PC-3 (cell line): ENCODE data around the gene C8B. TPM values are rescaled to one million over a fixed set of nuclear protein-coding genes. Genes with fewer than 3 reads are reported as not detected.

ENCODE experiments used
- ATAC-seq: fragments of 200-7000 bp; cut with Tn5 transposase; 2 replicates; pipeline ENCODE4 v1.9.1; 2020; ENCODE audit warnings: mild to moderate bottlenecking, moderate library complexity
- BruUV-seq: library from RNA; stranded (reverse); fragments of 400-500 nt; replicated peaks from 2 replicates; lab custom pipeline; 2021; lab: Mats Ljungman, UMichigan
- CTCF ChIA-PET: fragments of 300-600 bp; sonication (Branson Sonifier 250); formaldehyde crosslinking; loops from one replicate; lab custom pipeline; 2022; ENCODE audit warnings: antibody characterized with exemption; lab: Charles Lee
- POLR2A ChIA-PET: fragments of 300-600 bp; sonication (Branson Sonifier 250); formaldehyde crosslinking; loops from one replicate; lab custom pipeline; 2022; ENCODE audit warnings: antibody characterized with exemption; ENCODE audit not compliant: unreplicated experiment; lab: Charles Lee
- DNase-seq: peaks from one replicate; pipeline ENCODE4 v3.0.0-alpha.2; 2015
- H2AFZ ChIP-seq: fragments of 300-600 bp; sonication (generic); 2 replicates; pipeline ENCODE4 v1.6.0; 2016; ENCODE audit warnings: antibody characterized with exemption, low read length
- H3F3A ChIP-seq: fragments of 300-600 bp; sonication (generic); one replicate; pipeline ENCODE4 v1.6.0; 2017; ENCODE audit warnings: antibody characterized with exemption, low read length, control low read depth, mild to moderate bottlenecking; ENCODE audit not compliant: unreplicated experiment
- H3K27ac ChIP-seq: fragments of 300-600 bp; sonication (generic); 2 replicates; pipeline ENCODE4 v1.5.1; 2016; ENCODE audit warnings: mild to moderate bottlenecking, low read length
- H3K27me3 ChIP-seq: fragments of 300-600 bp; sonication (generic); 2 replicates; pipeline ENCODE4 v1.6.1; 2016; ENCODE audit warnings: low read length, mixed read lengths
- H3K36me3 ChIP-seq: fragments of 300-600 bp; sonication (generic); 2 replicates; pipeline ENCODE4 v1.6.1; 2016; ENCODE audit warnings: low read depth, mixed run types, low read length, mixed read lengths
- H3K4me1 ChIP-seq: fragments of 300-600 bp; sonication (generic); 2 replicates; pipeline ENCODE4 v1.5.1; 2016; ENCODE audit warnings: low read length; ENCODE audit not compliant: insufficient read depth
- H3K4me2 ChIP-seq: fragments of 300-600 bp; sonication (generic); 2 replicates; pipeline ENCODE4 v1.6.0; 2016; ENCODE audit warnings: low read length
- H3K4me3 ChIP-seq: fragments of 300-600 bp; sonication (generic); 2 replicates; pipeline ENCODE4 v1.5.1; 2016; ENCODE audit warnings: mild to moderate bottlenecking, low read length, mixed read lengths
- H3K79me2 ChIP-seq: fragments of 300-600 bp; sonication (generic); 2 replicates; pipeline ENCODE4 v1.6.1; 2017; ENCODE audit warnings: low read length, mixed read lengths
- H3K9ac ChIP-seq: fragments of 300-600 bp; sonication (generic); 2 replicates; pipeline ENCODE4 v1.6.0; 2016; ENCODE audit warnings: mild to moderate bottlenecking, low read length
- H3K9me2 ChIP-seq: fragments of 300-600 bp; sonication (generic); replicated peaks from 2 replicates; pipeline ENCODE4 v1.6.1; 2016; ENCODE audit warnings: mixed run types, low read length, mixed read lengths
- H3K9me3 ChIP-seq: fragments of 300-600 bp; sonication (generic); 2 replicates; pipeline ENCODE4 v1.6.1; 2016; ENCODE audit warnings: low read length, mixed read lengths
- H4K20me1 ChIP-seq: fragments of 300-600 bp; sonication (generic); 2 replicates; pipeline ENCODE4 v1.6.1; 2016; ENCODE audit warnings: low read length, mixed read lengths
- CTCF ChIP-seq: fragments of 300-600 bp; sonication (generic); conservative IDR thresholded peaks from 2 replicates; pipeline ENCODE4 v1.5.1; 2017; ENCODE audit warnings: antibody characterized with exemption, low read depth, mild to moderate bottlenecking, low read length
- EZH2 ChIP-seq: fragments of 300-600 bp; sonication (generic); IDR thresholded peaks from one replicate; pipeline ENCODE4 v1.6.1; 2017; ENCODE audit warnings: antibody characterized with exemption, mild to moderate bottlenecking, low read length; ENCODE audit not compliant: unreplicated experiment
- EZH2phosphoT487 ChIP-seq: fragments of 300-600 bp; sonication (generic); IDR thresholded peaks from 2 replicates; pipeline ENCODE4 v1.6.1; 2018; ENCODE audit warnings: mild to moderate bottlenecking, antibody characterized with exemption, low read length, borderline replicate concordance
- intact Hi-C: fragments of 100-400 bp; cut with micrococcal nuclease; formaldehyde crosslinking; loops from 2 replicates; pipeline ENCODE4 v1.9.0; 2023
- total RNA-seq: library from RNA; depleted of rRNA; stranded (reverse); fragments of >200 nt; gene quantifications from 2 replicates; pipeline ENCODE4 v1.2.3, GENCODE V29; 2014

Gene C8B
- total RNA-seq, 1 experiment from 2014 or later, result not detected

GRCh38 chr1:56920591-56921001 lies 45.2 kb downstream of the C8B start:
- H3K9me3 ChIP-seq, result no peaks in the 10 kb centered on the region
- no peak overlapping the region for H3K4me3 ChIP-seq
- CTCF ChIA-PET, result no interaction called here
- no peaks in the 10 kb centered on the region for H3K36me3 ChIP-seq
- no peak overlapping the region for H2AFZ ChIP-seq
- no peak overlapping the region for H3K9ac ChIP-seq
- H3K4me1 ChIP-seq, result no peaks in the 10 kb centered on the region
- POLR2A ChIA-PET, result no interaction called here
- no peaks in the 10 kb centered on the region for H3K79me2 ChIP-seq
- no peaks in the 10 kb centered on the region for H3K9me2 ChIP-seq
- no peaks in the 10 kb centered on the region for H4K20me1 ChIP-seq
- H3K4me2 ChIP-seq, result no peak overlapping the region
- ATAC-seq, result no peak
- no peaks in the 10 kb centered on the region for H3K27me3 ChIP-seq
- TF ChIP-seq CTCF (no peak), EZH2phosphoT487 (no peak), EZH2 (no peak)
- DNase-seq, result no peak
- no TSS peak for BruUV-seq
- H3K27ac ChIP-seq, result no peak overlapping the region
- no peaks in the 10 kb centered on the region for H3F3A ChIP-seq
- intact Hi-C loops, result no loop called here

DNA sequence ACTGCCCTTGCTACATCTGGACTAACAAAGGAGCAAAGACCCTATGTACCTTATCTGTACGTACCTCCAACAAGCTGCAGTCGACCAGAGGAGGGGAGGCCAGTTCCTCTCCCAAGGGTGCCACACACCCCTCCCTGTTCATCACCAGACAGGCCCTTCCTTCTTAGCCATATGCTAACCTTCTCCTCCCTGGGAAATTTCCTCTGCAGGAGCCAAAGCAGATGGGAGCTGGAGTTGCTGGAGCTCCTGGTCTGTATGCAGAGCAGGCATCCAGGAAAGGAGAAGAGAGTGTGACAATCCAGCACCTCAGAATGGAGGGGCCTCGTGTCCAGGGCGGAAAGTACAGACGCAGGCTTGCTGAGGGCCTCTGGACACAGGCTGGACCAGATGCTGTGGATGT lies 48.5 kb downstream of the C8B start:
- ATAC-seq (no peak), DNase-seq (no peak)
- Histone ChIP-seq H3K4me3 (no peak overlapping the region), H3F3A (no peaks in the 10 kb centered on the region), H3K4me2 (no peak overlapping the region), H3K9ac (no peak overlapping the region), H3K79me2 (no peaks in the 10 kb centered on the region), H3K27ac (no peak overlapping the region), H3K27me3 (peaks cover 11% of the 10 kb centered on the region; the same call in 1 of the 2 replicates), H2AFZ (no peak overlapping the region), H3K36me3 (no peaks in the 10 kb centered on the region), H4K20me1 (no peaks in the 10 kb centered on the region), H3K9me3 (no peaks in the 10 kb centered on the region), H3K9me2 (no peaks in the 10 kb centered on the region), H3K4me1 (no peaks in the 10 kb centered on the region)
- intact Hi-C loops, result no loop called here
- ChIA-PET POLR2A (no interaction called here), CTCF (no interaction called here)
- TF ChIP-seq CTCF (no peak), EZH2 (no peak), EZH2phosphoT487 (no peak)
- no TSS peak for BruUV-seq

DNA sequence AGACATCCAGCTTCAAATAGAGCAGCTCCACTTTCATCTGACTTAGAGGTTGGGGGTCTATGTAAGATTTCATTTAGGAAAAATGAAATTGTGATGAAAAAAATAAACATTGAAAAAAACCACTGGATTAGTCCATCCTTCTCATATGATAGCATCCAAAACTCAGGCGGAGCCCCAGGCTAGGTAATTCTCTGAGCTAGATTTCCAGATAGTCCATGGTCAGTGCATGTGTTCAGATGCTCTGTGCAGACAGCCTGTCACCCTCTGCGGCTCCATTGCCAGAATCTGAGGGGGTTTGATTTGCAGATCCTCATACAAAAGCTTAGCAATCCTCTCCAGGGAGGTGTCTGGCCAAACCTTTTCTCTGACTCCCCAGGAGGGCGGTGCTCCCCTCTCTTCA lies 49.2 kb downstream of the C8B start:
- no peak for ATAC-seq
- Histone ChIP-seq H3K4me1 (no peaks in the 10 kb centered on the region), H3K9ac (no peak overlapping the region), H3K79me2 (no peaks in the 10 kb centered on the region), H3K27me3 (peaks cover 11% of the 10 kb centered on the region; the same call in 1 of the 2 replicates), H4K20me1 (no peaks in the 10 kb centered on the region), H3K27ac (no peak overlapping the region), H3K4me2 (no peak overlapping the region), H3K9me3 (no peaks in the 10 kb centered on the region), H3K9me2 (no peaks in the 10 kb centered on the region), H3K36me3 (no peaks in the 10 kb centered on the region), H3K4me3 (no peak overlapping the region), H3F3A (no peaks in the 10 kb centered on the region), H2AFZ (no peak overlapping the region)
- CTCF ChIA-PET, result no interaction called here
- intact Hi-C loops, result no loop called here
- no TSS peak for BruUV-seq
- TF ChIP-seq EZH2 (no peak), EZH2phosphoT487 (no peak), CTCF (no peak)
- POLR2A ChIA-PET, result no interaction called here
- DNase-seq, result no peak
